Urinary bladder (tissue), 4 donors: Measurements from ENCODE around the gene ZNF831. TPM values are rescaled to one million over a fixed set of nuclear protein-coding genes. Genes with fewer than 3 reads are reported as not detected.

Experiments used
- DNase-seq: peaks from one replicate; pipeline ENCODE4 v3.0.0-alpha.2; 2015; ENCODE audit errors: extremely low spot score
- H3K27ac ChIP-seq: one replicate; pipeline ENCODE4 v1.5.1; 2013; ENCODE audit warnings: low read depth, mild to moderate bottlenecking, moderate library complexity
- H3K36me3 ChIP-seq: one replicate; pipeline ENCODE4 v1.6.1; 2013; ENCODE audit warnings: mild to moderate bottlenecking, moderate library complexity; ENCODE audit not compliant: insufficient read depth
- H3K4me1 ChIP-seq: one replicate; pipeline ENCODE4 v1.6.1; 2013; ENCODE audit warnings: mild to moderate bottlenecking, moderate library complexity; ENCODE audit not compliant: insufficient read depth
- H3K4me3 ChIP-seq: one replicate; pipeline ENCODE4 v1.5.1; 2013; ENCODE audit warnings: low read depth, low read length
- WGBS: extraction: QIAGEN DNeasy Blood & Tissue Kit; methylation state at CpG from one replicate; pipeline ENCODE4 v1.1.7; 2013; 5-methylcytosine and 5-hydroxymethylcytosine counted together
- polyA plus RNA-seq: library from polyadenylated mRNA; stranded (reverse); fragments of 200-250 nt; gene quantifications from one replicate; pipeline ENCODE4 v1.2.3, GENCODE V29; 2013
- total RNA-seq: library from RNA; depleted of rRNA; stranded (reverse); fragments of >200 nt; gene quantifications from one replicate; pipeline ENCODE4 v1.2.3, GENCODE V29; 2014
- donor health status: healthy with polysubstance abuse.
- donor health status: healthy.

The ZNF831 gene
- total and polyA plus RNA-seq, 2 donors = 0.18 to 0.69 TPM

- Histone ChIP-seq H3K36me3 (no peaks in the 10 kb centered on the region), H3K27ac (no peak overlapping the region), H3K4me3 (no peak overlapping the region), H3K4me1 (no peaks in the 10 kb centered on the region)
- DNase-seq = no peak
- 77% methylated on average over 6 of the region's 6 CpGs for WGBS
These were observed 6.6 kb upstream of the ZNF831 start for GRCh38 chr20:59157064-59157463.

DNA sequence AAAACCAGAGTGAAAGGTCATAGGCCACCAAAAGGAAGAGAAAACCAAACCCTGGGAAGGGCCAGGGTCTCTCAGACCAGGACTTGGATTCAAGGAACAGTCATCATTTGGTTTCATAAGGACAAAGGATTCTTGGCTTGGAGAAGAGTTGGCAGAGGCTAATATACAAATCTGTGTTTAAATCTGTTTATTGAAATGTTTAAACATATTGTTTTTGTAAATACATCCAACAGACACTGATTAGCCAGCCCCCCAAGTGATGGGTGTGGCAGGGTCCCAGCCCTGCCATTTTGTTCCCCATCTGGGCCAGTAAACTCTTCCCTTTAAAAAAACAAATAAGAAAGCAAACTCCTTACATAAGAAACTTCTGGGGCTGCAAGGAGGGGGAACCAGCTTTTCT lies 6.1 kb upstream of the ZNF831 start:
- Histone ChIP-seq H3K27ac (no peak overlapping the region), H3K4me1 (no peaks in the 10 kb centered on the region), H3K4me3 (no peak overlapping the region), H3K36me3 (no peaks in the 10 kb centered on the region)
- DNase-seq = no peak

- Histone ChIP-seq H3K4me3 (no peak overlapping the region), H3K27ac (no peak overlapping the region), H3K4me1 (no peaks in the 10 kb centered on the region), H3K36me3 (no peaks in the 10 kb centered on the region)
- 50% methylated on average over 12 of the region's 12 CpGs for WGBS
- DNase-seq = no peak
These were observed 5.6 kb upstream of the ZNF831 start for GRCh38 chr20:59157961-59158541.

GRCh38 chr20:59158673-59159072 lies 4.9 kb upstream of the ZNF831 start:
- 84% methylated on average over 6 of the region's 6 CpGs for WGBS
- H3K4me3 ChIP-seq = no peak overlapping the region
- DNase-seq = no peak
- no peaks in the 10 kb centered on the region for H3K4me1 ChIP-seq
- no peaks in the 10 kb centered on the region for H3K36me3 ChIP-seq
- H3K27ac ChIP-seq = no peak overlapping the region

DNA sequence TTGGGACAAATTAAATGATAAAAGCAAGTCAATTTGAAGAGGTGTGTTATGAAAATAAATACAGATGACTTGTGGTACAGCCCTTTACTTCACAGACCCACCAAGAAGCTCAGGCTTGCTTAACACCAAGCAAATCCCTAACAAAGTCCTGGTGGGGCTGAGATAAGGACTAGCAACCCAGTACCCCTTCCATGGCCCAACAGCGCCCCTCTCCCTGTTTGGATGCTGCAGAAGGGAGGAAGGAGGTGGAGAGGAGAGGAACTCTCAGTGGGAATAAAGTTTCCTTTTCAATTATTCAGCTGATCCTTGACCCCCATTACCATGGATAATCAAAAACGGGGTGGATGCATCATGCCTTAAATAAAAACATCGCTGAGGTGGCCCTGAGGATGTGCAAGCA lies 4.5 kb upstream of the ZNF831 start:
- Histone ChIP-seq H3K36me3 (no peaks in the 10 kb centered on the region), H3K4me3 (no peak overlapping the region), H3K4me1 (no peaks in the 10 kb centered on the region), H3K27ac (no peak overlapping the region)
- DNase-seq = no peak
- WGBS = 68% methylated on average over 3 of the region's 3 CpGs

- no peak overlapping the region for H3K27ac ChIP-seq
- no peak for DNase-seq
- no peaks in the 10 kb centered on the region for H3K36me3 ChIP-seq
- WGBS = 75% methylated on average over 18 of the region's 18 CpGs
- no peaks in the 10 kb centered on the region for H3K4me1 ChIP-seq
- no peak overlapping the region for H3K4me3 ChIP-seq
These were observed 3.9 kb upstream of the ZNF831 start for GRCh38 chr20:59159493-59160376.

- DNase-seq = no peak
- no peak overlapping the region for H3K4me3 ChIP-seq
These were observed 3.1 kb upstream of the ZNF831 start for GRCh38 chr20:59160389-59161115.

GRCh38 chr20:59161721-59162120 lies 1.9 kb upstream of the ZNF831 start:
- no peak for DNase-seq
- no peaks in the 10 kb centered on the region for H3K4me1 ChIP-seq
- H3K27ac ChIP-seq = no peak overlapping the region
- 70% methylated on average over 2 of the region's 2 CpGs for WGBS
- H3K4me3 ChIP-seq = no peak overlapping the region
- H3K36me3 ChIP-seq = no peaks in the 10 kb centered on the region

More at GRCh38 chr20:59160389-59161115, 3.1 kb upstream of the ZNF831 start:
- Histone ChIP-seq H3K36me3 (no peaks in the 10 kb centered on the region), H3K27ac (no peak overlapping the region), H3K4me1 (no peaks in the 10 kb centered on the region)
- WGBS = 43% methylated on average over 9 of the region's 9 CpGs

- DNase-seq = no peak
- WGBS = 58% methylated on average over 9 of the region's 9 CpGs
- no peaks in the 10 kb centered on the region for H3K4me1 ChIP-seq
- no peak overlapping the region for H3K4me3 ChIP-seq
- no peaks in the 10 kb centered on the region for H3K36me3 ChIP-seq
- no peak overlapping the region for H3K27ac ChIP-seq
These were observed 1.2 kb downstream of the ZNF831 start for GRCh38 chr20:59164686-59165391.

DNA sequence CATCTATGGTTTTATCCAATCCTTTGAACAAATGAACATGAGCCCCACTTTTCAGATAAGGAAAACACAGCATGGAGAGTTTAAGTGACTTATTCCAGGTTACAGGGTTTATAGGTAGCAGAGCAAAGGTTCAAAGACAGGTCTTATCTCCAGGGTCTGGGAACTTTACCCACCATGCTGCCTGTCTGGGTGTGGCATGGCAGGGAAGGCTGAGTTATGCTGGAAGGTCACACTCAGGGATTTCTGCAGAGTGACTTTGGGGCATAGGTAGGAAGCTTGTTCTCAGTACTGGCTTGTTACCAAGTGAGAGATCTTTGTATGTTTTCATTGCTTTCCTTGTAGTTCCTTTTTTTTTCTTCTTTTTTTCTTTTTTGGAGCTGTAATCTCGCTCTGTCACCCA lies 1.8 kb downstream of the ZNF831 start:
- H3K36me3 ChIP-seq = no peaks in the 10 kb centered on the region
- H3K4me1 ChIP-seq = no peaks in the 10 kb centered on the region
- H3K27ac ChIP-seq = no peak overlapping the region
- no peak for DNase-seq
- 77% methylated on average over 1 of the region's 1 CpG for WGBS
- no peak overlapping the region for H3K4me3 ChIP-seq

- no peak for DNase-seq
- H3K4me3 ChIP-seq = no peak overlapping the region
- H3K4me1 ChIP-seq = peaks cover 2% of the 10 kb centered on the region
- no peaks in the 10 kb centered on the region for H3K36me3 ChIP-seq
- 82% methylated on average over 11 of the region's 11 CpGs for WGBS
- H3K27ac ChIP-seq = no peak overlapping the region
These were observed 2.5 kb downstream of the ZNF831 start for GRCh38 chr20:59165891-59166709.

DNA sequence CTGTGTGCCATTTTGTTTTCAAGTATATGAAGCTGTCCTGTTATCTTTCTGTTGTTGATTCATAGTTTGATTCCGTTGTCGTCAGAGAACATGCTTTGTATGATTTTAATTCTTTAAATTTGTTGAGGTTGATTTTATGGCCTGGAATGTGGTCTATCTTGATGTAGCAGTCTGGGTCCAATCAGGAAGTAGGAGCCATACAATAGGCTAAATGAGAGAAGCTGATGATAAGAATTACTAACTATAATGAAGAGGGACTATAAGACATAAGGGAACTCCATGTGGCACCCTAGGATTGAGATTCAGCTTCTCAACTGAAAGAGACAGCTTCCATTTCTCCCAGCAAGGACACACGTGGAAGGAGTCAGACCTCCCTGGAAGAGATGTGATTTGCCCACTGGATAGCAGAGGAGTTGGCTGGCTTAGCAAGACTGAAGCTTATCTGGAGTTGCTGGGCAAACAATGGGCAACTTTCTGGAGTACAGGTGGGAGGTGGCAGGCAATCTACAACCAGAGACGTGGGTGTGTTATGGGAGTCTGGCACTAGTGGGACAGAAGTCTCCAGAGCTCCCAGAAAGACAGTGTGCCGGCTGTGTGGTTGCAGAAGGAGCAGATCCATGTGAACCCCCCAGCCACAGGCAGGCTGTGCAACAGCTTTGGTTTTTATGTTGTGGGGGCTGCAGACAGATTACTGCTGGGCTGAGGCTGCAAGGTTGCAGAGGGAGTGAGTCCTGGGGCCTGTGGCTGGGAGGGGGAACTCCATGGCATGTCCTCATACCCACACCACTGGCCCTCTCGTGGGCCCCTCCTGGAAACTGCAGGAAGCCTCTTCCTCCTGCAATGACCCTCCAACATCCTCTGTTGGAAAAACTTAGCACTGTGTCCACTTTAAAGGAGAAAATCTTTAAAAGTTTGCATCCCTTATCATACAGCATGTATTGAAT lies 7.1 kb downstream of the ZNF831 start:
- no peaks in the 10 kb centered on the region for H3K36me3 ChIP-seq
- H3K4me1 ChIP-seq = peaks cover 2% of the 10 kb centered on the region
- H3K4me3 ChIP-seq = no peak overlapping the region
- WGBS = 63% methylated on average over 6 of the region's 6 CpGs
- no peak overlapping the region for H3K27ac ChIP-seq
- DNase-seq = no peak
